Urothelium cell line (cell line): Measurements from ENCODE around the gene ZSWIM3.

ENCODE experiments used
- DNase-seq: peaks from one replicate; pipeline ENCODE4 v3.0.0; 2011; ENCODE audit warnings: low spot score, mixed read lengths
- FAIRE-seq: peaks from 2 replicates; lab custom pipeline; 2011; peaks lifted over from hg19 to GRCh38; lab: Jason Lieb, UNC

The ZSWIM3 gene

DNA sequence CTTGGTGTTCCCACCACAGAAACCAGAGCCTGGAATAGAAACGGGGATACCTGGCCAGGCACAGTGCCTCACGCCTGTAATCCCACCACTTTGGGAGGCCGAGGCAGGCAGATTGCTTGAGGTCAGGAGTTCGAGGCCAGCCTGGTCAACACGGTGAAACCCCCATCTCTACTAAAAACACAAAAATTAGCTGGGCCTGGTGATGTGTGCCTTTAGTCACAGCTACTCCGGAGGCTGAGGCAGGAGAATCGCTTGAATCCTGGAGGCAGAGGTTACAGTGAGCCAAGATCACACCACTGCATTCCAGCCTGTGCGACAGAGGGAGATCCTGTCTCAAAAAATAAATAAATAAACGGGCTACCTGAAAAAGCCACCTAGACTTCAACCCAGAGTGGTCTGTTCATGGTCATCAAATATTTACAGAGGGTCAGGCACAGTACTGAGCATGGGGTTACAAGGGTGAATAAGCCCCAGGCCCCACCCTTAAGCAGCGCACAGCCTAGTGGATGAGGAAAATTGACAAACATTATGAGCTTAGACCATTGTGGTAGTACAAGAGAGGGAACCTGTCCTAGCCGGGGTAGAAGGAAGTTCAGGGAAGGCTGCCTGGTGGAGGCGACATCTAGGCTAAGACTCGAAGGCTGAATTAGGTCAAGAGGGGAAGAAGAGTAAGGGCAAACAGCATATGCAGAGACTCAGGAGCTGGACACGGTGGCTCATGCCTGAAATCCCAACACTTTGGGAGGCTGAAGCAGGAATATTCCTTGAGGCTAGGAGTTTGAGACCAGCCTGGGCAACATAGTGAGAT, 69.9 kb downstream of the ZSWIM3 start:
- DNase-seq (no peak), FAIRE-seq (no peak)
